GM12878 (cell line): ENCODE measurements around the gene TCN1. TPM values are rescaled to one million over a fixed set of nuclear protein-coding genes. Genes with fewer than 3 reads are reported as not detected.

ENCODE experiments used
- ATAC-seq: fragments of 200-7000 bp; cut with Tn5 transposase; 3 replicates; pipeline ENCODE4 v1.9.1; 2020; ENCODE audit warnings: mild to moderate bottlenecking, moderate library complexity
- BruUV-seq: library from RNA; stranded (reverse); fragments of 400-500 nt; replicated peaks from 2 replicates; lab custom pipeline; 2021; lab: Mats Ljungman, UMichigan
- CTCF ChIA-PET: fragments of 300-600 bp; sonication (Branson Sonifier 250); formaldehyde crosslinking; extraction: SDS; loops from one replicate; lab custom pipeline; 2021; ENCODE audit warnings: inconsistent platforms; lab: Yijun Ruan, JAX
- POLR2A ChIA-PET: fragments of 350-600 bp; formaldehyde crosslinking; extraction: SDS; loops from one replicate; lab custom pipeline; 2021; ENCODE audit warnings: inconsistent platforms; lab: Charles Lee
- RAD21 ChIA-PET: fragments of 300-600 bp; sonication (Branson Sonifier 250); formaldehyde crosslinking; loops from one replicate; lab custom pipeline; 2023; ENCODE audit warnings: antibody characterized with exemption; ENCODE audit not compliant: unreplicated experiment; lab: Charles Lee
- SMC1A ChIA-PET: fragments of 300-600 bp; sonication (Branson Sonifier 250); formaldehyde crosslinking; loops from one replicate; lab custom pipeline; 2023; ENCODE audit not compliant: unreplicated experiment, uncharacterized antibody; lab: Charles Lee
- DNase-seq: peaks from one replicate; pipeline ENCODE4 v3.0.0-alpha.2; 2011; ENCODE audit warnings: low read depth, low spot score
- FAIRE-seq: peaks from 3 replicates; lab custom pipeline; 2011; peaks lifted over from hg19 to GRCh38; lab: Jason Lieb, UNC
- H2AFZ ChIP-seq: 2 replicates; pipeline ENCODE4 v1.6.0; 2011; ENCODE audit warnings: low read depth, low read length, control low read depth; ENCODE audit not compliant: control insufficient read depth
- H3K27ac ChIP-seq: 2 replicates; pipeline ENCODE4 v1.5.1; 2011; ENCODE audit warnings: control low read depth; ENCODE audit not compliant: control insufficient read depth, insufficient read depth
- H3K27me3 ChIP-seq, 2 experiments: replicated peaks in 1 of 2; 2 replicates each; pipeline versions ENCODE4 v1.6.0 to v1.6.1; 2011; ENCODE audit warnings: low read length in 1 of 2; ENCODE audit not compliant: control insufficient read depth in 2 of 2, insufficient read depth in 2 of 2
- H3K36me3 ChIP-seq, 2 experiments: 2 replicates each; pipeline ENCODE4 v1.5.1; 2011; ENCODE audit warnings: low read length in 1 of 2; ENCODE audit not compliant: control insufficient read depth in 2 of 2, insufficient read depth in 2 of 2
- H3K4me1 ChIP-seq: 2 replicates; pipeline ENCODE4 v1.6.1; 2011; ENCODE audit warnings: mild to moderate bottlenecking, low read length, moderate library complexity, mixed read lengths; ENCODE audit not compliant: control insufficient read depth, insufficient read depth
- H3K4me2 ChIP-seq: 2 replicates; pipeline ENCODE4 v1.6.0; 2011; ENCODE audit warnings: control low read depth; ENCODE audit not compliant: control insufficient read depth, insufficient read depth
- H3K4me3 ChIP-seq: fragments of 200-600 bp; sonication (generic); 2 replicates; pipeline ENCODE4 v1.5.1; 2016
- H3K79me2 ChIP-seq: 2 replicates; pipeline ENCODE4 v1.6.0; 2011; ENCODE audit warnings: low read length; ENCODE audit not compliant: control insufficient read depth, insufficient read depth
- H3K9ac ChIP-seq: 2 replicates; pipeline ENCODE4 v1.8.0; 2011; ENCODE audit warnings: low read length, control low read depth, mixed read lengths; ENCODE audit not compliant: control insufficient read depth, insufficient read depth
- H3K9me3 ChIP-seq: replicated peaks from 3 replicates; pipeline ENCODE4 v1.5.1; 2011; ENCODE audit warnings: mild to moderate bottlenecking, low read length; ENCODE audit not compliant: control insufficient read depth, insufficient read depth
- H4K20me1 ChIP-seq: 2 replicates; pipeline ENCODE4 v1.6.0; 2011; ENCODE audit not compliant: control insufficient read depth, insufficient read depth
- ASH2L ChIP-seq: fragments of 300-600, 200-600 bp; sonication (generic); IDR thresholded peaks from 2 replicates; pipeline ENCODE4 v1.6.1; 2017; ENCODE audit warnings: low read depth, mild to moderate bottlenecking, borderline replicate concordance
- BMI1 ChIP-seq: fragments of 450-650 bp; IDR thresholded peaks from 2 replicates; pipeline ENCODE4 v1.6.1; 2016; ENCODE audit warnings: mild to moderate bottlenecking, moderate library complexity, borderline replicate concordance
- FOS ChIP-seq: IDR thresholded peaks from 3 replicates; pipeline ENCODE4 v1.6.1; 2011; ENCODE audit warnings: borderline replicate concordance; ENCODE audit not compliant: insufficient read length; ENCODE audit errors: extremely low read depth
- GATAD2B ChIP-seq: fragments of 450-650 bp; conservative IDR thresholded peaks from 2 replicates; pipeline ENCODE4 v1.6.1; 2017; ENCODE audit warnings: low read depth, mild to moderate bottlenecking, moderate library complexity
- HCFC1 ChIP-seq: fragments of 150-350 bp; IDR thresholded peaks from 2 replicates; pipeline ENCODE4 v1.6.1; 2014; ENCODE audit warnings: low read length
- HDAC6 ChIP-seq: fragments of 200-600 bp; sonication (generic); IDR thresholded peaks from one replicate; pipeline ENCODE4 v1.8.0; 2017; ENCODE audit warnings: antibody characterized with exemption; ENCODE audit not compliant: unreplicated experiment
- IRF5 ChIP-seq: fragments of 450-650 bp; IDR thresholded peaks from 2 replicates; pipeline ENCODE4 v1.6.1; 2017; ENCODE audit warnings: borderline replicate concordance
- MYC ChIP-seq: IDR thresholded peaks from 2 replicates; pipeline ENCODE4 v1.6.1; 2011; ENCODE audit warnings: mild to moderate bottlenecking, low read length, moderate library complexity, inconsistent platforms; ENCODE audit not compliant: insufficient read depth, insufficient replicate concordance, insufficient read length, severe bottlenecking
- PKNOX1 ChIP-seq: fragments of 450-650 bp; IDR thresholded peaks from 2 replicates; pipeline ENCODE4 v1.6.1; 2016; ENCODE audit warnings: mild to moderate bottlenecking
- RELA ChIP-seq: fragments of 450-650 bp; IDR thresholded peaks from 2 replicates; pipeline ENCODE4 v1.8.0; 2014; ENCODE audit warnings: borderline replicate concordance; ENCODE audit not compliant: partially characterized antibody
- REST ChIP-seq: IDR thresholded peaks from 2 replicates; pipeline ENCODE4 v1.6.1; 2012; ENCODE audit warnings: mild to moderate bottlenecking, low read depth, low read length
- SIN3A ChIP-seq: IDR thresholded peaks from 2 replicates; pipeline ENCODE4 v1.6.1; 2012; ENCODE audit warnings: low read depth, low read length, improper control_type of control experiment
- SREBF1 ChIP-seq: IDR thresholded peaks from 2 replicates; pipeline ENCODE4 v1.6.1; 2012; ENCODE audit warnings: mild to moderate bottlenecking, low read length
- TBL1XR1 ChIP-seq: IDR thresholded peaks from 2 replicates; pipeline ENCODE4 v1.6.1; 2012; ENCODE audit warnings: low read depth, low read length, improper control_type of control experiment
- ZBED1 ChIP-seq: IDR thresholded peaks from 2 replicates; pipeline ENCODE4 v1.6.1; 2016; ENCODE audit warnings: borderline replicate concordance
- ZBTB4 ChIP-seq: fragments of 450-650 bp; formaldehyde crosslinking; IDR thresholded peaks from 2 replicates; pipeline ENCODE4 v1.4.0; 2022; ENCODE audit warnings: mild to moderate bottlenecking, moderate library complexity
- ZNF622 ChIP-seq: fragments of 450-650 bp; IDR thresholded peaks from 2 replicates; pipeline ENCODE4 v1.6.1; 2017; ENCODE audit warnings: mild to moderate bottlenecking, inconsistent platforms
- WGBS: methylation state at CpG from one replicate; pipeline ENCODE4 v1.1.6; 2016; ENCODE audit warnings: low lambda C conversion rate; ENCODE audit not compliant: insufficient replicate concordance, insufficient coverage; ENCODE audit errors: missing lambda C conversion rate; 5-methylcytosine and 5-hydroxymethylcytosine counted together
- in situ Hi-C: fragments of 300-500 bp; cut with MboI; formaldehyde crosslinking; loops from 9 replicates; pipeline ENCODE4 v1.14.3; 2018; ENCODE audit warnings: mixed read lengths
- intact Hi-C: fragments of 100-400 bp; cut with micrococcal nuclease; formaldehyde crosslinking; loops from one replicate; pipeline ENCODE4 v1.14.2; 2022; ENCODE audit not compliant: unreplicated experiment
- polyA plus RNA-seq, 11 experiments: library from polyadenylated mRNA; depleted of rRNA in 4 of 11; unstranded in 6 of 11; stranded (reverse) in 5 of 11; fragments of >200 nt; fragmentation: Nextera tagmentation in 4 of 11; fragmentation: Illumina TruSeq in 1 of 11; extraction: Ambion mirVana in 4 of 11; extraction: Trizol in 1 of 11; gene quantifications; 1 replicate in 1 of 11; 2 replicates in 10 of 11; pipeline versions ENCODE4 v1.2.1 to v1.2.3, GENCODE V29; 2011 to 2016; ENCODE audit warnings: inconsistent platforms in 2 of 11, missing spikeins in 2 of 11, low read depth in 1 of 11
- total RNA-seq, 4 experiments: library from RNA; depleted of rRNA in 3 of 4; stranded (reverse); fragments of >200 nt in 3 of 4; fragmentation: Illumina TruSeq in 1 of 4; extraction: Trizol in 1 of 4; gene quantifications; 2 replicates each; pipeline versions ENCODE4 v1.2.1 to v1.2.3, GENCODE V29; 2013 to 2021

TCN1 gene
- total and polyA plus RNA-seq, 10 of the 15 experiments (the other 5 are each of a cell fraction or from before 2014, with no cell fraction given), result not detected

GRCh38 chr11:59842316-59842715 lies 24.0 kb downstream of the TCN1 start:
- in situ Hi-C loops (no loop called here), intact Hi-C loops (no loop called here)
- ChIA-PET POLR2A (no interaction called here), RAD21 (no interaction called here), SMC1A (no interaction called here), CTCF (no interaction called here)
- DNase-seq (no peak), FAIRE-seq (no peak), ATAC-seq (no peak)
- Histone ChIP-seq H3K79me2 (no peaks in the 10 kb centered on the region), H2AFZ (no peak overlapping the region), H3K36me3 (no peaks in the 10 kb centered on the region), H4K20me1 (no peaks in the 10 kb centered on the region), H3K4me3 (no peak overlapping the region), H3K4me1 (no peaks in the 10 kb centered on the region), H3K4me2 (no peak overlapping the region), H3K27me3 (no peaks in the 10 kb centered on the region; a peak in 1 of 4 replicates), H3K27ac (no peak overlapping the region), H3K9me3 (no peaks in the 10 kb centered on the region), H3K9ac (no peak overlapping the region)
- TF ChIP-seq RELA, result no peak
- no peak for TF ChIP-seq PKNOX1
- no peak for TF ChIP-seq ZNF622
- no peak for TF ChIP-seq TBL1XR1
- no peak for TF ChIP-seq HCFC1
- no peak for TF ChIP-seq SIN3A
- no peak for TF ChIP-seq REST
- TF ChIP-seq HDAC6, result no peak
- no peak for TF ChIP-seq GATAD2B
- TF ChIP-seq ASH2L, result no peak
- TF ChIP-seq SREBF1, result no peak
- no peak for TF ChIP-seq FOS
- no peak for TF ChIP-seq ZBED1
- no peak for TF ChIP-seq BMI1
- no peak for TF ChIP-seq IRF5
- TF ChIP-seq MYC, result no peak
- TF ChIP-seq ZBTB4 (CRISPR knock-in tag), result no peak
- WGBS, result 49% methylated on average over 12 of the region's 12 CpGs
- BruUV-seq, result no TSS peak
